ENCODE measurements around the gene VTI1A.

Gene VTI1A

DNA sequence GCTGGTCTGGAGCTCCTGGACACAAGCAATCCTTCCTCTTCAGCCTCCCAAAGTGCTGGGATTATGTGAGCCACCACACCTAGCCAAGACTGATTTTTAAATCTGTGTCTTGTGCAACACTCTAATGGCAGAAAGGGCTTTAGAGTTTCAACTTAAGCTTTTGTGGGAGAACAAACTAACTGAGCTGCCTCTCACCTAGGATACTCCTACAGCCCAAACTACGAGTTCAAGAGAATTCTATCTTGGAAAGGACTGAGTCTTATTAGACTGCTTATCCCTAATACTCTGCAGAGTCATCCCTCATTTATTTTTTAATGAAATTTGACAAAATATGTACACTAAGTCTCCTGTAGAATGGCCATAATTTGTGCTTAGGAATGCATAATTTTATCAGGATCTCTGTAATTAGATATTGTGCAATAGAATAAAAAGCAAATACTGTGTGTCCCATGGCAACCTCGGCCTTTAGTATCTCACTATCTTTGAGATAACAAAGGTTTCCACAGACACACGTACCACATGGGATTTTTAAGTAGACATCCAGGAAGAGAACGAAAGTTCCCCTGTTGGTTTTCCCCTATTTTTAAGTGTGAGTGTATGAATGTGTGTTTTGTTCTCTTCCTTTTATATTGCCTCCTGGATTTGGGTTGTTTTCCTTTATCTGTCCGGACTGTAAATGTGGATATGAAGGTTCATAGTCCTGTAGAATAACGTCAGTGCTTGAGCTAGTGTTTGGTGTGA is 303.6 kb downstream of the VTI1A start:
- Histone ChIP-seq H3K9me2 (replicated peaks; ENCODE audit: low read depth, low read length) (no peaks in the 10 kb centered on the region), H3K9me3 (ENCODE audit: insufficient read depth, low read depth, low read length) (no peaks in the 10 kb centered on the region), H4K20me1 (ENCODE audit: insufficient read depth, low read length, poor library complexity, severe bottlenecking) (no peaks in the 10 kb centered on the region), H3K27me3 (ENCODE audit: insufficient read depth, low read length, poor library complexity, severe bottlenecking) (no peaks in the 10 kb centered on the region), H3K9ac (ENCODE audit: low read depth, low read length, poor library complexity, severe bottlenecking) (no peak overlapping the region), H3K4me2 (ENCODE audit: low read depth, low read length, poor library complexity, severe bottlenecking) (no peak overlapping the region), H3K36me3 (ENCODE audit: insufficient read depth, low read length) (no peaks in the 10 kb centered on the region), H2AFZ (ENCODE audit: low read length) (no peak overlapping the region), H3F3A (ENCODE audit: low read depth) (no peaks in the 10 kb centered on the region), H3K4me3 (ENCODE audit: low read length, poor library complexity, severe bottlenecking) (no peak overlapping the region), H3K79me2 (ENCODE audit: insufficient read depth, low read length) (no peaks in the 10 kb centered on the region), H3K4me1 (ENCODE audit: insufficient read depth, low read length, poor library complexity, severe bottlenecking) (peaks cover 6% of the 10 kb centered on the region)
- no peak for TF ChIP-seq EZH2phosphoT487 (IDR thresholded peaks at IDR 0.05; ENCODE audit: borderline replicate concordance)
- TF ChIP-seq, protein P1, sequence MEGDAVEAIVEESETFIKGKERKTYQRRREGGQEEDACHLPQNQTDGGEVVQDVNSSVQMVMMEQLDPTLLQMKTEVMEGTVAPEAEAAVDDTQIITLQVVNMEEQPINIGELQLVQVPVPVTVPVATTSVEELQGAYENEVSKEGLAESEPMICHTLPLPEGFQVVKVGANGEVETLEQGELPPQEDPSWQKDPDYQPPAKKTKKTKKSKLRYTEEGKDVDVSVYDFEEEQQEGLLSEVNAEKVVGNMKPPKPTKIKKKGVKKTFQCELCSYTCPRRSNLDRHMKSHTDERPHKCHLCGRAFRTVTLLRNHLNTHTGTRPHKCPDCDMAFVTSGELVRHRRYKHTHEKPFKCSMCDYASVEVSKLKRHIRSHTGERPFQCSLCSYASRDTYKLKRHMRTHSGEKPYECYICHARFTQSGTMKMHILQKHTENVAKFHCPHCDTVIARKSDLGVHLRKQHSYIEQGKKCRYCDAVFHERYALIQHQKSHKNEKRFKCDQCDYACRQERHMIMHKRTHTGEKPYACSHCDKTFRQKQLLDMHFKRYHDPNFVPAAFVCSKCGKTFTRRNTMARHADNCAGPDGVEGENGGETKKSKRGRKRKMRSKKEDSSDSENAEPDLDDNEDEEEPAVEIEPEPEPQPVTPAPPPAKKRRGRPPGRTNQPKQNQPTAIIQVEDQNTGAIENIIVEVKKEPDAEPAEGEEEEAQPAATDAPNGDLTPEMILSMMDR (conservative IDR thresholded peaks at IDR 0.05; ENCODE audit: low read length), result no peak

GRCh38 chr10:112751651-112752050 is 304.6 kb downstream of the VTI1A start:
- no peaks in the 10 kb centered on the region for H3K9me3 ChIP-seq (ENCODE audit: insufficient read depth, low read depth, low read length)
- H3K27me3 ChIP-seq (ENCODE audit: insufficient read depth, low read length, poor library complexity, severe bottlenecking), result no peaks in the 10 kb centered on the region
- TF ChIP-seq, protein P1 (conservative IDR thresholded peaks at IDR 0.05; ENCODE audit: low read length), result no peak
- TF ChIP-seq EZH2phosphoT487 (IDR thresholded peaks at IDR 0.05; ENCODE audit: borderline replicate concordance), result no peak
- H3K9me2 ChIP-seq (replicated peaks; ENCODE audit: low read depth, low read length), result no peaks in the 10 kb centered on the region
- H3K4me1 ChIP-seq (ENCODE audit: insufficient read depth, low read length, poor library complexity, severe bottlenecking), result peaks cover 6% of the 10 kb centered on the region
- no peaks in the 10 kb centered on the region for H3F3A ChIP-seq (ENCODE audit: low read depth)
- H3K9ac ChIP-seq (ENCODE audit: low read depth, low read length, poor library complexity, severe bottlenecking), result no peak overlapping the region
- H3K4me3 ChIP-seq (ENCODE audit: low read length, poor library complexity, severe bottlenecking), result no peak overlapping the region
- H3K4me2 ChIP-seq (ENCODE audit: low read depth, low read length, poor library complexity, severe bottlenecking), result no peak overlapping the region
- no peaks in the 10 kb centered on the region for H3K79me2 ChIP-seq (ENCODE audit: insufficient read depth, low read length)
- no peaks in the 10 kb centered on the region for H4K20me1 ChIP-seq (ENCODE audit: insufficient read depth, low read length, poor library complexity, severe bottlenecking)
- H2AFZ ChIP-seq (ENCODE audit: low read length), result no peak overlapping the region
- no peaks in the 10 kb centered on the region for H3K36me3 ChIP-seq (ENCODE audit: insufficient read depth, low read length)

DNA sequence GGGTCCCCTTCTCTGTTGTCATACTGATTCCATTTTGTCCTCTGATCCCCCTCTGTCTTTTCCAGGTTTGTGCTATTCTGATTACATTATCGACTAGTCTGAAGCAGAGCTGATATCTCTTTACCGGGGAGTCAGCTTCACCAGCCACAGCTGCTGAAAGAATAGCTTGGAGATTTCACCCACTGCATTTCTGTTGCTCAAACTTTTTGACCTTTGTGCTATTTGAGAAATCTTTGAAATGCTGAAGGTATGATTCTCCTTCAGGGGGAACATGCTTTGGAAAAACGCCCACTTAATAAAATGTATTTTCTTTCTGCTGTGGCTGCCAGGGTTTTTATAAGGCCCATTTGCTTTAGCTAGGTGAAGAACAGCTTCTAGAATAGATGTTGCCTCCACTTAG is 305.3 kb downstream of the VTI1A start:
- H3F3A ChIP-seq (ENCODE audit: low read depth), result no peaks in the 10 kb centered on the region
- peaks cover 6% of the 10 kb centered on the region for H3K4me1 ChIP-seq (ENCODE audit: insufficient read depth, low read length, poor library complexity, severe bottlenecking)
- no peaks in the 10 kb centered on the region for H3K9me2 ChIP-seq (replicated peaks; ENCODE audit: low read depth, low read length)
- no peaks in the 10 kb centered on the region for H3K36me3 ChIP-seq (ENCODE audit: insufficient read depth, low read length)
- no peaks in the 10 kb centered on the region for H3K27me3 ChIP-seq (ENCODE audit: insufficient read depth, low read length, poor library complexity, severe bottlenecking)
- H3K79me2 ChIP-seq (ENCODE audit: insufficient read depth, low read length), result no peaks in the 10 kb centered on the region
- H4K20me1 ChIP-seq (ENCODE audit: insufficient read depth, low read length, poor library complexity, severe bottlenecking), result no peaks in the 10 kb centered on the region
- no peak overlapping the region for H3K9ac ChIP-seq (ENCODE audit: low read depth, low read length, poor library complexity, severe bottlenecking)
- no peak overlapping the region for H3K4me2 ChIP-seq (ENCODE audit: low read depth, low read length, poor library complexity, severe bottlenecking)
- TF ChIP-seq, protein P1 (conservative IDR thresholded peaks at IDR 0.05; ENCODE audit: low read length), result no peak
- no peak for TF ChIP-seq EZH2phosphoT487 (IDR thresholded peaks at IDR 0.05; ENCODE audit: borderline replicate concordance)
- no peak overlapping the region for H2AFZ ChIP-seq (ENCODE audit: low read length)
- no peak overlapping the region for H3K4me3 ChIP-seq (ENCODE audit: low read length, poor library complexity, severe bottlenecking)
- H3K9me3 ChIP-seq (ENCODE audit: insufficient read depth, low read depth, low read length), result no peaks in the 10 kb centered on the region

Measured in Loucy (cell line).